SK-N-SH treated with all-trans-retinoic acid at 6 μM for 48 hours (cell line): ENCODE measurements around the gene HECTD3.

Experiments
- ATAC-seq: fragments of 200-7000 bp; cut with Tn5 transposase; 3 replicates; pipeline ENCODE4 v1.9.1; 2020; ENCODE audit warnings: mild to moderate bottlenecking, moderate library complexity
- ARNTL ChIP-seq: fragments of 450-650 bp; formaldehyde crosslinking; IDR thresholded peaks from 2 replicates; pipeline ENCODE4 v1.5.0; 2020; ENCODE audit warnings: low read depth, mild to moderate bottlenecking, moderate library complexity, borderline replicate concordance
- BACH2 ChIP-seq: fragments of 250-450 bp; sonication (Bioruptor Pico); IDR thresholded peaks from 2 replicates; pipeline ENCODE4 v1.9.0; 2021; ENCODE audit warnings: mild to moderate bottlenecking, borderline replicate concordance
- CSDC2 ChIP-seq: fragments of 250-450 bp; sonication (Bioruptor Pico); IDR thresholded peaks from 2 replicates; pipeline ENCODE4 v1.5.0; 2020; ENCODE audit warnings: mild to moderate bottlenecking, moderate library complexity
- ESRRG ChIP-seq: fragments of 250-450 bp; sonication (Bioruptor Pico); IDR thresholded peaks from 2 replicates; pipeline ENCODE4 v1.6.1; 2021; ENCODE audit warnings: mild to moderate bottlenecking
- GLIS3 ChIP-seq: fragments of 250-450 bp; sonication (Bioruptor Pico); IDR thresholded peaks from 2 replicates; pipeline ENCODE4 v1.5.0; 2020; ENCODE audit warnings: mild to moderate bottlenecking, moderate library complexity
- ISL1 ChIP-seq: fragments of 250-450 bp; sonication (Bioruptor Pico); IDR thresholded peaks from 2 replicates; pipeline ENCODE4 v2.1.2; 2022; ENCODE audit warnings: mild to moderate bottlenecking, moderate library complexity
- OSR1 ChIP-seq: fragments of 250-450 bp; sonication (Bioruptor Pico); IDR thresholded peaks from 2 replicates; pipeline ENCODE4 v1.8.0; 2022; ENCODE audit warnings: moderate library complexity, mild to moderate bottlenecking, inconsistent platforms
- RARB ChIP-seq: fragments of 250-450 bp; sonication (Bioruptor Pico); IDR thresholded peaks from 2 replicates; pipeline ENCODE4 v1.8.0; 2021; ENCODE audit warnings: mild to moderate bottlenecking, moderate library complexity
- SNAI2 ChIP-seq: fragments of 250-450 bp; sonication (Bioruptor Pico); IDR thresholded peaks from 2 replicates; pipeline ENCODE4 v1.5.0; 2020; ENCODE audit warnings: mild to moderate bottlenecking, moderate library complexity
- TOX ChIP-seq: fragments of 250-450 bp; sonication (Bioruptor Pico); IDR thresholded peaks from 2 replicates; pipeline ENCODE4 v1.8.0; 2021; ENCODE audit warnings: mild to moderate bottlenecking, moderate library complexity, borderline replicate concordance
- ZC3H10 ChIP-seq: fragments of 250-450 bp; sonication (Bioruptor Pico); IDR thresholded peaks from 2 replicates; pipeline ENCODE4 v1.5.1; 2021; ENCODE audit warnings: mild to moderate bottlenecking, moderate library complexity
- ZFP3 ChIP-seq: fragments of 250-450 bp; sonication (Bioruptor Pico); IDR thresholded peaks from 2 replicates; pipeline ENCODE4 v1.5.0; 2020; ENCODE audit warnings: mild to moderate bottlenecking, moderate library complexity
- ZFP30 ChIP-seq: fragments of 450-650 bp; formaldehyde crosslinking; IDR thresholded peaks from 2 replicates; pipeline ENCODE4 v1.5.0; 2022; ENCODE audit warnings: mild to moderate bottlenecking, moderate library complexity
- ZNF565 ChIP-seq: fragments of 450-650 bp; formaldehyde crosslinking; conservative IDR thresholded peaks from 2 replicates; pipeline ENCODE4 v1.5.0; 2020; ENCODE audit warnings: low read depth, mild to moderate bottlenecking, moderate library complexity
- ZNF70 ChIP-seq: fragments of 450-650 bp; formaldehyde crosslinking; IDR thresholded peaks from 2 replicates; pipeline ENCODE4 v1.5.0; 2020; ENCODE audit warnings: mild to moderate bottlenecking, moderate library complexity
- ZNF8 ChIP-seq: fragments of 450-650 bp; formaldehyde crosslinking; IDR thresholded peaks from 2 replicates; pipeline ENCODE4 v1.5.0; 2020; ENCODE audit warnings: mild to moderate bottlenecking, moderate library complexity
- TF ChIP-seq, protein P1 (sequence below): fragments of 250-450 bp; sonication (Bioruptor Pico); IDR thresholded peaks from 2 replicates; pipeline ENCODE4 v1.8.0; 2021; ENCODE audit warnings: low read depth, mild to moderate bottlenecking, moderate library complexity, borderline replicate concordance
- TF ChIP-seq, protein P2 (sequence below): fragments of 250-450 bp; sonication (Bioruptor Pico); IDR thresholded peaks from 2 replicates; pipeline ENCODE4 v1.5.1; 2021; ENCODE audit warnings: mild to moderate bottlenecking, moderate library complexity
- TF ChIP-seq, protein P3 (sequence below): fragments of 250-450 bp; sonication (Bioruptor Pico); IDR thresholded peaks from 2 replicates; pipeline ENCODE4 v1.8.0; 2020; ENCODE audit warnings: mild to moderate bottlenecking, moderate library complexity, borderline replicate concordance
- TF ChIP-seq, protein P4 (sequence below): fragments of 250-450 bp; sonication (Bioruptor Pico); IDR thresholded peaks from 2 replicates; pipeline ENCODE4 v1.5.1; 2020; ENCODE audit warnings: low read depth, mild to moderate bottlenecking, moderate library complexity
- TF ChIP-seq, protein P5 (sequence below): fragments of 250-450 bp; sonication (Bioruptor Pico); IDR thresholded peaks from 2 replicates; pipeline ENCODE4 v1.5.0; 2020; ENCODE audit warnings: mild to moderate bottlenecking, moderate library complexity

The HECTD3 gene

DNA sequence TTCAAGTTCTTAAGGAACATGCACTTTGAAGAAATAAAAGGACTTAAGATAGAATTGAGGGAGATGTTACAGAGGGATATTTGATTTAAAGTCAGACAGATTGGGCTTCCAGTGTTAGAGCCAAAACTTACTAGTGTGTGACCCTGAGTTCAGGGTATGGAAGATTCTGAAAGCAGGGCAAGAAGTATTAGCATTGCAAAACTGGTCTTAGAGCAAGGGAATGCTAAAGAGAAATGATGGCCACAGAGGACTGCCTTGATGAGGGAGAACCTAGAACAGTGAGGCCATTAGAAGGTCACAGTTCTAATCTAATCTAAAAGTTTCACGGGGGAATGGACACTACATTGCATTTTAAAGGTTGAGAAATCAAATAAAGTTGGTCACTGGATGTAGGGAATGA lies 46.4 kb upstream of the HECTD3 start:
- TF ChIP-seq ESRRG (no peak), ZC3H10 (CRISPR knock-in tag) (no peak), RARB (CRISPR knock-in tag) (no peak), CSDC2 (no peak), SNAI2 (no peak), ISL1 (no peak), ZFP3 (CRISPR knock-in tag) (no peak), ZNF70 (CRISPR knock-in tag) (no peak), ZNF8 (CRISPR knock-in tag) (no peak)
- TF ChIP-seq, protein P1, sequence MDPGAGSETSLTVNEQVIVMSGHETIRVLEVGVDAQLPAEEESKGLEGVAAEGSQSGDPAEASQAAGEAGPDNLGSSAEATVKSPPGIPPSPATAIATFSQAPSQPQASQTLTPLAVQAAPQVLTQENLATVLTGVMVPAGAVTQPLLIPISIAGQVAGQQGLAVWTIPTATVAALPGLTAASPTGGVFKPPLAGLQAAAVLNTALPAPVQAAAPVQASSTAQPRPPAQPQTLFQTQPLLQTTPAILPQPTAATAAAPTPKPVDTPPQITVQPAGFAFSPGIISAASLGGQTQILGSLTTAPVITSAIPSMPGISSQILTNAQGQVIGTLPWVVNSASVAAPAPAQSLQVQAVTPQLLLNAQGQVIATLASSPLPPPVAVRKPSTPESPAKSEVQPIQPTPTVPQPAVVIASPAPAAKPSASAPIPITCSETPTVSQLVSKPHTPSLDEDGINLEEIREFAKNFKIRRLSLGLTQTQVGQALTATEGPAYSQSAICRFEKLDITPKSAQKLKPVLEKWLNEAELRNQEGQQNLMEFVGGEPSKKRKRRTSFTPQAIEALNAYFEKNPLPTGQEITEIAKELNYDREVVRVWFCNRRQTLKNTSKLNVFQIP (CRISPR knock-in tag) = no peak
- TF ChIP-seq, protein P2, sequence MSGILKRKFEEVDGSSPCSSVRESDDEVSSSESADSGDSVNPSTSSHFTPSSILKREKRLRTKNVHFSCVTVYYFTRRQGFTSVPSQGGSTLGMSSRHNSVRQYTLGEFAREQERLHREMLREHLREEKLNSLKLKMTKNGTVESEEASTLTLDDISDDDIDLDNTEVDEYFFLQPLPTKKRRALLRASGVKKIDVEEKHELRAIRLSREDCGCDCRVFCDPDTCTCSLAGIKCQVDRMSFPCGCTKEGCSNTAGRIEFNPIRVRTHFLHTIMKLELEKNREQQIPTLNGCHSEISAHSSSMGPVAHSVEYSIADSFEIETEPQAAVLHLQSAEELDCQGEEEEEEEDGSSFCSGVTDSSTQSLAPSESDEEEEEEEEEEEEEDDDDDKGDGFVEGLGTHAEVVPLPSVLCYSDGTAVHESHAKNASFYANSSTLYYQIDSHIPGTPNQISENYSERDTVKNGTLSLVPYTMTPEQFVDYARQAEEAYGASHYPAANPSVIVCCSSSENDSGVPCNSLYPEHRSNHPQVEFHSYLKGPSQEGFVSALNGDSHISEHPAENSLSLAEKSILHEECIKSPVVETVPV (CRISPR knock-in tag) = no peak
- TF ChIP-seq, all 23 proteins: peak for 0
- no peak for ATAC-seq

DNA sequence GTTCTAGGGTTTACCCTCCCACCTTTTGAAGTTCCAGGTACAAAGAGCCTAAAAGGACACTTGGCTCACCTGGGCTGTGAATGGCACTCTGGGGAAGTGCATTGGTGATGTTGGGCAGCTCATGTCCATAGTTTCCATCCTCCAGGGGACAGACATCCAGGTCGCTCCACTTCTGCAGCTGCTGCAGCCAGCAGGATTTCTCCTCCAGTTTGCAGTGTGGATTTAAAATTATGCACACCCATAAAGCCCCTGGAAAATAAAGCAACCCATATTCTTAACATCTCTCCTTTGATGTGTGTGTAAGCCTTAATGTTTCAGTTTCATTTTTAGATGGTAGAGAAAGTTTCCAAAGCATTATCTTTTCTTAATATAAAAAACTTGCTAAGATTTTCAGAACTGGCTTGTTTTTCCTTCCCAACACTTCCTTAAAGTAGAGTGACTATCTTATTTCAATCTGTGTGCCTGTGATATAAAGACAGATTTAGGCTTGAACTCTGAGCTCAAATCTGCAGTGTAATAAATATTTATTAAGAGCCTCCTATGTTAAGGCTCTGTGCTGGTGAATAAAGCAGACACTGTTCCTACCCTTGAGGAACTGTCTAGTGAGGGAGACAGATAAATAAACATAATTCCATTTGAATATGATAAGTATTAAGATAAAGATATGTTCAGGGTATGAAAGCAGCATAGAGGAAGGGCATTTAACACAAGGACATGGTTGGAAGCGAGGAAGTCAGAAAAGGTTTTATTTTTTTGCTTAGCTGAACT lies 40.1 kb upstream of the HECTD3 start:
- ATAC-seq = no peak; the same call in 2 of the 3 replicates
- TF ChIP-seq, protein P3, sequence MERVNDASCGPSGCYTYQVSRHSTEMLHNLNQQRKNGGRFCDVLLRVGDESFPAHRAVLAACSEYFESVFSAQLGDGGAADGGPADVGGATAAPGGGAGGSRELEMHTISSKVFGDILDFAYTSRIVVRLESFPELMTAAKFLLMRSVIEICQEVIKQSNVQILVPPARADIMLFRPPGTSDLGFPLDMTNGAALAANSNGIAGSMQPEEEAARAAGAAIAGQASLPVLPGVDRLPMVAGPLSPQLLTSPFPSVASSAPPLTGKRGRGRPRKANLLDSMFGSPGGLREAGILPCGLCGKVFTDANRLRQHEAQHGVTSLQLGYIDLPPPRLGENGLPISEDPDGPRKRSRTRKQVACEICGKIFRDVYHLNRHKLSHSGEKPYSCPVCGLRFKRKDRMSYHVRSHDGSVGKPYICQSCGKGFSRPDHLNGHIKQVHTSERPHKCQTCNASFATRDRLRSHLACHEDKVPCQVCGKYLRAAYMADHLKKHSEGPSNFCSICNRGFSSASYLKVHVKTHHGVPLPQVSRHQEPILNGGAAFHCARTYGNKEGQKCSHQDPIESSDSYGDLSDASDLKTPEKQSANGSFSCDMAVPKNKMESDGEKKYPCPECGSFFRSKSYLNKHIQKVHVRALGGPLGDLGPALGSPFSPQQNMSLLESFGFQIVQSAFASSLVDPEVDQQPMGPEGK = no peak
- TF ChIP-seq ZNF8 (CRISPR knock-in tag) = no peak
- TF ChIP-seq ISL1 = no peak

DNA sequence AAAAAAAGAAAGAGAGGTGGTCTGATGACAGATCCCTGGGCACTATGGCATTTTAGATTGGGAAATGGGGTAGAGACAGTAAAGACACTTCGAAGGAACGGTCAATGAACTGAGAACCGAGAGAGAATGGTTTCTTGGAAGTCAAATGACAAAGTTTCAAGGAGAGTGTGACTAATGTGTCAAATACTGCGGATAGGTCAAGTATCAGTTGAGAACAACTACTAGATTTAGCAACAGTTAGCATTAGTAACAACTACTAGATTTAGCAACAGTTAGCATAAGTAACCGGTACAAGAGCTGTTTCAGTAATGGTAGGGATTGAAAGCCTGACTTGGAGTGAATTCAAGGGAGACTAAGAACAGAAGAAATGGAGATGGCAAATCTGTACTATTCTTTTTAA lies 35.9 kb upstream of the HECTD3 start:
- ATAC-seq = no peak
- TF ChIP-seq ZNF70 (CRISPR knock-in tag) (no peak), BACH2 (CRISPR knock-in tag) (no peak), OSR1 (no peak), SNAI2 (no peak), GLIS3 (CRISPR knock-in tag) (no peak), ARNTL (CRISPR knock-in tag) (no peak), ZNF565 (CRISPR knock-in tag) (no peak), ISL1 (no peak), ZFP30 (CRISPR knock-in tag) (no peak), ZC3H10 (CRISPR knock-in tag) (no peak), TOX (no peak), CSDC2 (no peak)
- TF ChIP-seq, protein P4, sequence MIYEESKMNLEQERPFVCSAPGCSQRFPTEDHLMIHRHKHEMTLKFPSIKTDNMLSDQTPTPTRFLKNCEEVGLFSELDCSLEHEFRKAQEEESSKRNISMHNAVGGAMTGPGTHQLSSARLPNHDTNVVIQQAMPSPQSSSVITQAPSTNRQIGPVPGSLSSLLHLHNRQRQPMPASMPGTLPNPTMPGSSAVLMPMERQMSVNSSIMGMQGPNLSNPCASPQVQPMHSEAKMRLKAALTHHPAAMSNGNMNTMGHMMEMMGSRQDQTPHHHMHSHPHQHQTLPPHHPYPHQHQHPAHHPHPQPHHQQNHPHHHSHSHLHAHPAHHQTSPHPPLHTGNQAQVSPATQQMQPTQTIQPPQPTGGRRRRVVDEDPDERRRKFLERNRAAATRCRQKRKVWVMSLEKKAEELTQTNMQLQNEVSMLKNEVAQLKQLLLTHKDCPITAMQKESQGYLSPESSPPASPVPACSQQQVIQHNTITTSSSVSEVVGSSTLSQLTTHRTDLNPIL (CRISPR knock-in tag) = no peak
- TF ChIP-seq, protein P1 (CRISPR knock-in tag) = no peak
- TF ChIP-seq, protein P5, sequence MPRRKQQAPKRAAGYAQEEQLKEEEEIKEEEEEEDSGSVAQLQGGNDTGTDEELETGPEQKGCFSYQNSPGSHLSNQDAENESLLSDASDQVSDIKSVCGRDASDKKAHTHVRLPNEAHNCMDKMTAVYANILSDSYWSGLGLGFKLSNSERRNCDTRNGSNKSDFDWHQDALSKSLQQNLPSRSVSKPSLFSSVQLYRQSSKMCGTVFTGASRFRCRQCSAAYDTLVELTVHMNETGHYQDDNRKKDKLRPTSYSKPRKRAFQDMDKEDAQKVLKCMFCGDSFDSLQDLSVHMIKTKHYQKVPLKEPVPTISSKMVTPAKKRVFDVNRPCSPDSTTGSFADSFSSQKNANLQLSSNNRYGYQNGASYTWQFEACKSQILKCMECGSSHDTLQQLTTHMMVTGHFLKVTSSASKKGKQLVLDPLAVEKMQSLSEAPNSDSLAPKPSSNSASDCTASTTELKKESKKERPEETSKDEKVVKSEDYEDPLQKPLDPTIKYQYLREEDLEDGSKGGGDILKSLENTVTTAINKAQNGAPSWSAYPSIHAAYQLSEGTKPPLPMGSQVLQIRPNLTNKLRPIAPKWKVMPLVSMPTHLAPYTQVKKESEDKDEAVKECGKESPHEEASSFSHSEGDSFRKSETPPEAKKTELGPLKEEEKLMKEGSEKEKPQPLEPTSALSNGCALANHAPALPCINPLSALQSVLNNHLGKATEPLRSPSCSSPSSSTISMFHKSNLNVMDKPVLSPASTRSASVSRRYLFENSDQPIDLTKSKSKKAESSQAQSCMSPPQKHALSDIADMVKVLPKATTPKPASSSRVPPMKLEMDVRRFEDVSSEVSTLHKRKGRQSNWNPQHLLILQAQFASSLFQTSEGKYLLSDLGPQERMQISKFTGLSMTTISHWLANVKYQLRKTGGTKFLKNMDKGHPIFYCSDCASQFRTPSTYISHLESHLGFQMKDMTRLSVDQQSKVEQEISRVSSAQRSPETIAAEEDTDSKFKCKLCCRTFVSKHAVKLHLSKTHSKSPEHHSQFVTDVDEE (CRISPR knock-in tag) = no peak
